ENCODE data around the gene SNRPB2. TPM values are rescaled to one million over a fixed set of nuclear protein-coding genes. Genes with fewer than 3 reads are reported as not detected.

SNRPB2 gene
- total and polyA plus RNA-seq, 2 experiments from 2014 or later = 69.8 to 101 TPM

DNA sequence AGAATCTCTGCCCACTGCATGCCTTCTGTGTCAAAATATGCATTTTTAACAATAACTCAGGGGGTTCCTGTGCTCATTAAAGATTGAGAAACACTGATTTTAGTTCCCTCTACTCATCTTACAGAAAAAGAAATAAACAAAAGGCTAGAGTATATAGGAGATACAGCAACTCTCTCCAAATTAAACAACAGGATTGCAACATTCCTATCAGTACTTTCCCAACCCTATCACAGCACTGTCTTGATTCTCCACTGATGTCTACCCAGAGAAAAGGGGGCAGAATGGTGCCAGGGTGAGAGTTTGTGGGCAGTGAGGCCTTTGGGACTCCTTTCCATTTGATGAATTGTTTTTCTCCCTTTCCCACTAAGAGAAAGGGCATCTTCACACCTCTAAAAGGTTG lies 23.1 kb downstream of the SNRPB2 start:
- DNase-seq = no peak
- Histone ChIP-seq H3K27me3 (replicated peaks; ENCODE audit: insufficient read depth) (peaks cover 18% of the 10 kb centered on the region), H3K4me2 (ENCODE audit: unreplicated experiment) (no peak overlapping the region), H4K20me1 (ENCODE audit: insufficient read depth) (no peaks in the 10 kb centered on the region), H3K9me3 (ENCODE audit: low read depth) (no peaks in the 10 kb centered on the region), H2AFZ (no peak overlapping the region), H3K4me3 (no peak overlapping the region), H3F3A (ENCODE audit: insufficient read depth) (no peaks in the 10 kb centered on the region), H3K4me1 (ENCODE audit: insufficient read depth) (no peaks in the 10 kb centered on the region), H3K9me2 (ENCODE audit: insufficient read depth) (no peaks in the 10 kb centered on the region), H3K36me3 (ENCODE audit: low read depth) (no peaks in the 10 kb centered on the region), H3K27ac (no peak overlapping the region), H3K79me2 (ENCODE audit: insufficient read depth) (no peaks in the 10 kb centered on the region), H3K9ac (no peak overlapping the region)
- in situ Hi-C loops (cut with MboI) = no loop called here
- TF ChIP-seq EZH2phosphoT487 (IDR thresholded peaks at IDR 0.05; ENCODE audit: insufficient read depth, low read depth) = no peak
- TF ChIP-seq EZH2 (IDR thresholded peaks at IDR 0.05; ENCODE audit: insufficient read depth, poor library complexity, severe bottlenecking) = no peak

DNA sequence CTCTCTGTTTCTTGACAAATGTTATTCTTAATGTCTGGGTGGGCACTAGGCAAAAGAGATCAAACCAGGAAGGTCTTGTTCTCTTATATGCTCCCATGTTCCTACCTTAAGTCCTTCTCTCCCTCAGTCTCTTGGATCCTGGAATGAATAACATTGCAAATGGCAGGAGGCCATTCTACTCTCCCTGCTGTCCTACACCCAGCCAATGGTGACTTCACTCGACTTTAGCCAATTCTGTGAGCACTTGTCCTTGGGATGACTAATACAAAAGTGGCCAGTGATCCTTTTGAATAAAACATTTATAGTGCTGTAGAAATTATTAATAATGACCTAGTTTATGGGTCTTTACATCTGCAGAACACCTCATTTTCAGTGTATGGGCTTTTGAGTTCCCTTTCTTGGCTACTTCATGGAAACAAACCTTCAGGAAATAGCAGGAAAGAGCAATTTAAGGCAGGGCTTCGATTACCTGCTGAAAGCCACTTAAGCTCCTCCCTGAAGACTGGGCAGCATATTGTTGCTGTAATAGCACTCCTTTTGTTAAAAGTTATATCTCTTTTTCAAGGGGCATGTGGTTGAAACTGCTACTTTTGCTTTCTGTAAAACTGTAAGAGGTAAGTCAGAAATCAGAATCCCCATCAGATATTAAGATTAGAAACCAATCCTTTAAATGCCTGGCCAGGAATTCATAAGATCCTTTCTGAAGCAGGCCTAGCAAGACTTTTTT lies 28.8 kb downstream of the SNRPB2 start:
- H3K9me2 ChIP-seq (ENCODE audit: insufficient read depth) = no peaks in the 10 kb centered on the region
- H3K4me3 ChIP-seq = no peak overlapping the region
- H3K4me2 ChIP-seq (ENCODE audit: unreplicated experiment) = no peak overlapping the region
- no peaks in the 10 kb centered on the region for H3K9me3 ChIP-seq (ENCODE audit: low read depth)
- H2AFZ ChIP-seq = no peak overlapping the region
- no peaks in the 10 kb centered on the region for H4K20me1 ChIP-seq (ENCODE audit: insufficient read depth)
- H3K27me3 ChIP-seq (replicated peaks; ENCODE audit: insufficient read depth) = 0 out of 2 replicates have a peak, but pooled peaks cover 3% of the 10 kb centered on the region
- H3K79me2 ChIP-seq (ENCODE audit: insufficient read depth) = no peaks in the 10 kb centered on the region
- no peaks in the 10 kb centered on the region; the same call in 1 of the 2 replicates for H3F3A ChIP-seq (ENCODE audit: insufficient read depth)
- in situ Hi-C loops (cut with MboI) = no loop called here
- no peaks in the 10 kb centered on the region for H3K36me3 ChIP-seq (ENCODE audit: low read depth)
- 28 to 52% methylated on average over 2 of the region's 2 CpGs for WGBS, 2 experiments (ENCODE audit: low coverage in 1 of 2, low lambda C conversion rate in 2 of 2, missing lambda C conversion rate in 2 of 2)
- peak; percentile 6 for DNase-seq
- H3K9ac ChIP-seq = 0 out of 2 replicates have a peak overlapping the region, but pooled peaks have one; percentile 3
- no peak for TF ChIP-seq EZH2phosphoT487 (IDR thresholded peaks at IDR 0.05; ENCODE audit: insufficient read depth, low read depth)
- no peak for TF ChIP-seq EZH2 (IDR thresholded peaks at IDR 0.05; ENCODE audit: insufficient read depth, poor library complexity, severe bottlenecking)
- no peak overlapping the region for H3K27ac ChIP-seq
- 0 out of 2 replicates have a peak, but pooled peaks cover 6% of the 10 kb centered on the region for H3K4me1 ChIP-seq (ENCODE audit: insufficient read depth)

DNA sequence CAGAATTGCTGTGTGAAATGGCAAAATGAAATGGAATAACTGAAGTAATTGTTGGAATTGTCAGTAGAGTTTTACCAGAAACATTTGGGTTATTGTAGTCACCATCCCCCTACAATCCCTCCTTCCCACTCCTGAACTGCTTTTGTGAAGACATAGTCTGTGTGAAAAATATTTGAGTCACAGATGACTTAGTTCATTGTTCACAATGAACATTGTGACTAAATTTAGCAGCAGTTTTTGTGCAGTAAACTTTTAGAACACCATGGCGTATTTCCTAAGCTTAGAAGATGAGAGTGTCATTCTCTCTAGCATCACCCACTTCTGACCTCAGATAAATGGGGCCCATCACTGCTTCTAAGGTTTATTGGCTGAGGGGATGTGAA lies 29.3 kb downstream of the SNRPB2 start:
- Histone ChIP-seq H3K4me1 (ENCODE audit: insufficient read depth) (0 out of 2 replicates have a peak, but pooled peaks cover 6% of the 10 kb centered on the region), H3K79me2 (ENCODE audit: insufficient read depth) (no peaks in the 10 kb centered on the region), H3K9ac (0 out of 2 replicates have a peak overlapping the region, but pooled peaks have one; percentile 3), H3K36me3 (ENCODE audit: low read depth) (no peaks in the 10 kb centered on the region), H3K27ac (no peak overlapping the region), H3K9me3 (ENCODE audit: low read depth) (no peaks in the 10 kb centered on the region), H3F3A (ENCODE audit: insufficient read depth) (no peaks in the 10 kb centered on the region; the same call in 1 of the 2 replicates), H3K4me2 (ENCODE audit: unreplicated experiment) (no peak overlapping the region), H4K20me1 (ENCODE audit: insufficient read depth) (no peaks in the 10 kb centered on the region), H3K4me3 (no peak overlapping the region), H3K9me2 (ENCODE audit: insufficient read depth) (no peaks in the 10 kb centered on the region), H3K27me3 (replicated peaks; ENCODE audit: insufficient read depth) (peaks cover 8% of the 10 kb centered on the region; the same call in 1 of the 2 replicates), H2AFZ (no peak overlapping the region)
- peak; percentile 18 for DNase-seq
- in situ Hi-C loops (cut with MboI) = no loop called here
- TF ChIP-seq EZH2 (IDR thresholded peaks at IDR 0.05; ENCODE audit: insufficient read depth, poor library complexity, severe bottlenecking) = no peak
- no peak for TF ChIP-seq EZH2phosphoT487 (IDR thresholded peaks at IDR 0.05; ENCODE audit: insufficient read depth, low read depth)
- 44 to 50% methylated on average over 1 of the region's 1 CpG for WGBS, 2 experiments (ENCODE audit: low coverage in 1 of 2, low lambda C conversion rate in 2 of 2, missing lambda C conversion rate in 2 of 2)

DNA sequence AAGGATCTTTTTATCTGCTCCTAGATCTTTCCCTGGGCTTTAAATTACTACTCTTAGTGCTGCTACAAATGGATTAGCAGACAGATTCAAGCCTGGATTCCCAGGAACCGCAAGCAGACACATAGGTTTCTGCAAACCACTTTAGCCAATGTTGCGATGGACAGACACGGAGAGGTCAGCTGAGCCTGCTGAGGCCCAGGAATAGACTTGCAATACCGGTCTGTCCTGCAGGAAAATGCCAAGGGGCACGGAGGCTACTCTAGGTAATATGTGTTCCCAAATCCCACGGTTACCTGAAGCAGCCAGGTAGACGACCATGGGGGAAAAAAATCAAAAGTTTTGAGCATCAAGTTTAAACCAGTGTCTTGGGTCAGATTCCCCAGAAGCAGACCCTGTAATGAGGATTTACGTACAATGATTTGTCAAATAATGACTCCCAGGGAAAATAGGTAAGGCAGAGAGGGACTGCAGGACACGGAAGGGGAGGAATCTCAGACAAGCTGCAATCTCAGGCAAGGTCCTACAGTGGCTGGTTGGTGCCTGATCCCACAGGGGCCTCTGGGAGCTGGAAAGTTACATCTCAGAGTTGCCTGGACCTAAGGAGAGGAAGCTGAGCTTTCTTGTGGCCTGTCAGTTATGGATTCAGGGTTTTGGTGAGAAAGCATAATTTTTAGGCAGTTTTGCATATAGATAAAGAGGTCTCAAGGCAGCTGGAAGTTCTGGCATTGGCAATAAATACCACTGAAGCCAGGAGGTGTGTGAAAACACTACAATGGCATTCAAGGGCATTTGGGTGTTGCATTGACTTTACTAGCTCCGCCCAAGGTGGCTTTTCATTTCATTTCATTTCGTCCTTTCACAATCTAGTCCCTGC lies 30.8 kb downstream of the SNRPB2 start:
- H4K20me1 ChIP-seq (ENCODE audit: insufficient read depth) = no peaks in the 10 kb centered on the region
- no peaks in the 10 kb centered on the region for H3K79me2 ChIP-seq (ENCODE audit: insufficient read depth)
- no peaks in the 10 kb centered on the region for H3K36me3 ChIP-seq (ENCODE audit: low read depth)
- H3F3A ChIP-seq (ENCODE audit: insufficient read depth) = no peaks in the 10 kb centered on the region; the same call in 1 of the 2 replicates
- H3K4me1 ChIP-seq (ENCODE audit: insufficient read depth) = 0 out of 2 replicates have a peak, but pooled peaks cover 6% of the 10 kb centered on the region
- peaks cover 21% of the 10 kb centered on the region; the same call in 1 of the 2 replicates for H3K27me3 ChIP-seq (replicated peaks; ENCODE audit: insufficient read depth)
- no peak for TF ChIP-seq EZH2 (IDR thresholded peaks at IDR 0.05; ENCODE audit: insufficient read depth, poor library complexity, severe bottlenecking)
- no peak overlapping the region for H3K9ac ChIP-seq
- H3K27ac ChIP-seq = no peak overlapping the region
- H2AFZ ChIP-seq = no peak overlapping the region
- H3K4me3 ChIP-seq = no peak overlapping the region
- no peaks in the 10 kb centered on the region for H3K9me2 ChIP-seq (ENCODE audit: insufficient read depth)
- no peak for DNase-seq
- in situ Hi-C loops (cut with MboI) = no loop called here
- WGBS, 2 experiments (ENCODE audit: low coverage in 1 of 2, low lambda C conversion rate in 2 of 2, missing lambda C conversion rate in 2 of 2) = 39 to 44% methylated on average over 11 of the region's 11 CpGs
- no peak overlapping the region for H3K4me2 ChIP-seq (ENCODE audit: unreplicated experiment)
- H3K9me3 ChIP-seq (ENCODE audit: low read depth) = no peaks in the 10 kb centered on the region
